Upper lobe of left lung (tissue), 6 donors: ENCODE data around the gene MYBBP1A. TPM values are rescaled to one million over a fixed set of nuclear protein-coding genes. Genes with fewer than 3 reads are reported as not detected.

ENCODE experiments used
- ATAC-seq, 2 donors: fragments of 200-7000 bp; cut with Tn5 transposase; one replicate each; pipeline ENCODE4 v1.9.1; 2022; ENCODE audit warnings: mild to moderate bottlenecking in 2 of 2, moderate library complexity in 2 of 2; ENCODE audit not compliant: low FRiP score in 2 of 2
- DNase-seq, 2 donors: peaks; one replicate each; pipeline ENCODE4 v3.0.0-alpha.2; 2019 to 2020
- H3K27ac ChIP-seq, 4 donors: fragments of 200-600 bp; sonication (generic); one replicate each; pipeline ENCODE4 v1.5.1; 2016 to 2019
- H3K27me3 ChIP-seq, 4 donors: fragments of 200-600 bp; sonication (generic); one replicate each; pipeline ENCODE4 v1.5.1; 2017 to 2019
- H3K36me3 ChIP-seq, 4 donors: fragments of 200-600 bp; sonication (generic); one replicate each; pipeline ENCODE4 v1.5.1; 2016 to 2019
- H3K4me1 ChIP-seq, 4 donors: fragments of 200-600 bp; sonication (generic); one replicate each; pipeline ENCODE4 v1.5.1; 2018 to 2019
- H3K4me3 ChIP-seq, 4 donors: fragments of 200-600 bp; sonication (generic); one replicate each; pipeline ENCODE4 v1.5.1; 2017 to 2019; ENCODE audit warnings: mild to moderate bottlenecking in 2 of 4, moderate library complexity in 1 of 4
- H3K9me3 ChIP-seq, 4 donors: fragments of 200-600 bp; sonication (generic); one replicate each; pipeline ENCODE4 v1.5.1; 2018 to 2019
- CTCF ChIP-seq, 6 experiments: fragments of 450-650 bp in 4 of 6; fragments of 200-600 bp in 2 of 6; sonication (generic) in 2 of 6; IDR thresholded peaks; one replicate each; pipeline ENCODE4 v1.5.1; 2016 to 2019; ENCODE audit warnings: antibody characterized with exemption in 6 of 6
- EP300 ChIP-seq, 4 donors: sonication (generic); formaldehyde crosslinking; IDR thresholded peaks; one replicate each; pipeline ENCODE4 v1.5.1; 2017; ENCODE audit warnings: antibody characterized with exemption in 4 of 4, control low read depth in 2 of 4
- POLR2A ChIP-seq, 4 donors: fragments of 450-650 bp; IDR thresholded peaks; one replicate each; pipeline ENCODE4 v1.5.1; 2016 to 2017; ENCODE audit warnings: antibody characterized with exemption in 4 of 4, mild to moderate bottlenecking in 2 of 4
- POLR2AphosphoS5 ChIP-seq, 2 donors: sonication (generic); formaldehyde crosslinking; IDR thresholded peaks; one replicate each; pipeline ENCODE4 v1.5.1; 2017; ENCODE audit warnings: antibody characterized with exemption in 2 of 2
- WGBS, 2 donors: methylation state at CpG; one replicate each; pipeline ENCODE4 v1.1.5; 2017 to 2018; 5-methylcytosine and 5-hydroxymethylcytosine counted together
- total RNA-seq, 6 donors: library from RNA; depleted of rRNA in 4 of 6; stranded (reverse); fragments of >200 nt in 4 of 6; gene quantifications; one replicate each; pipeline versions ENCODE4 v1.1.0 to v1.2.1, GENCODE V29; 2016 to 2021
- donor health status: DM: no; HTN: no; CAD: no; lungs with moderate emphysema.
- donor health status: DM: no; HTN: yes; CAD: no; lungs with severe emphysema.

The MYBBP1A gene
- total RNA-seq, 6 donors from 2014 or later: 45.2 to 151 (median 57.3) TPM

- H3K36me3 ChIP-seq: no peaks in the 10 kb centered on the region
- no peak for TF ChIP-seq POLR2A (IDR thresholded peaks at IDR 0.05)
- peak; percentile 36 to 78 (median 72) for TF ChIP-seq CTCF (IDR thresholded peaks at IDR 0.05)
- TF ChIP-seq POLR2AphosphoS5 (IDR thresholded peaks at IDR 0.05): no peak
- TF ChIP-seq EP300 (IDR thresholded peaks at IDR 0.05): no peak
- H3K27ac ChIP-seq: no peak overlapping the region
- H3K4me1 ChIP-seq: peaks cover 0 to 11% (median 7%) of the 10 kb centered on the region in 4 donors
- WGBS, 2 donors: 30 to 31% methylated on average over 16 of the region's 16 CpGs
- no peaks in the 10 kb centered on the region for H3K9me3 ChIP-seq
- ATAC-seq: peak; percentile 91 to 94
- DNase-seq: peak in 1 of 2 donors; percentile 76
- no peaks in the 10 kb centered on the region for H3K27me3 ChIP-seq
- H3K4me3 ChIP-seq: no peak overlapping the region
Measured at GRCh38 chr17:4565209-4566141, 10.3 kb upstream of the MYBBP1A start.

- DNase-seq (no peak), ATAC-seq (no peak)
- no peaks in the 10 kb centered on the region for H3K9me3 ChIP-seq
- no peak overlapping the region for H3K4me3 ChIP-seq
- H3K27ac ChIP-seq: peak overlapping the region in 1 of 4 donors; percentile 31
- no peaks in the 10 kb centered on the region for H3K36me3 ChIP-seq
- H3K4me1 ChIP-seq: peaks cover 0 to 24% (median 7%) of the 10 kb centered on the region in 4 donors
- 76 to 77% methylated on average over 8 of the region's 8 CpGs for WGBS, 2 donors
- H3K27me3 ChIP-seq: no peaks in the 10 kb centered on the region
- TF ChIP-seq CTCF (IDR thresholded peaks at IDR 0.05) (peak in 1 of 6 experiments; percentile 12), POLR2AphosphoS5 (IDR thresholded peaks at IDR 0.05) (no peak)
Measured at GRCh38 chr17:4562015-4562969, 7.1 kb upstream of the MYBBP1A start.

- H3K36me3 ChIP-seq: no peaks in the 10 kb centered on the region
- no peak overlapping the region for H3K4me3 ChIP-seq
- WGBS, 2 donors: 24 to 68% methylated on average over 1 to 11 of the region's 11 CpGs
- no peaks in the 10 kb centered on the region for H3K27me3 ChIP-seq
- DNase-seq: no peak
- H3K4me1 ChIP-seq: peaks cover 3 to 26% (median 8%) of the 10 kb centered on the region in 4 donors
- ATAC-seq: no peak
- no peak for TF ChIP-seq POLR2AphosphoS5 (IDR thresholded peaks at IDR 0.05)
- peak in 1 of 6 experiments; percentile 16 for TF ChIP-seq CTCF (IDR thresholded peaks at IDR 0.05)
- peak overlapping the region in 1 of 4 donors; percentile 53 for H3K27ac ChIP-seq
- no peaks in the 10 kb centered on the region for H3K9me3 ChIP-seq
Measured at GRCh38 chr17:4560837-4561256, 5.7 kb upstream of the MYBBP1A start.

- peak in 1 of 2 donors; percentile 82 for DNase-seq
- Histone ChIP-seq H3K4me1 (peaks cover 6 to 25% (median 9%) of the 10 kb centered on the region in 4 donors), H3K27me3 (no peaks in the 10 kb centered on the region), H3K27ac (peak within 1 kb of the TSS in 2 of 4 donors; percentile 4 to 53), H3K4me3 (peak within 1 kb of the TSS in 2 of 4 donors; percentile 13 to 25), H3K36me3 (no peaks in the 10 kb centered on the region), H3K9me3 (no peaks in the 10 kb centered on the region)
- 65 to 77% methylated on average over 10 to 11 of the region's 12 CpGs for WGBS, 2 donors
- ATAC-seq: peak in 1 of 2 donors; percentile 77
- no peak for TF ChIP-seq POLR2AphosphoS5 (IDR thresholded peaks at IDR 0.05)
- TF ChIP-seq EP300 (IDR thresholded peaks at IDR 0.05): no peak
- TF ChIP-seq CTCF (IDR thresholded peaks at IDR 0.05): no peak
- TF ChIP-seq POLR2A (IDR thresholded peaks at IDR 0.05): no peak
Measured at GRCh38 chr17:4560421-4560820, 5.2 kb upstream of the MYBBP1A start, which contains the start of gene GGT6. Gene GGT6 (minus strand): TSS chr17:4560577. CDS start chr17:4560521, 56 bp downstream.
